Type B pancreatic cell (in vitro differentiated cells): ENCODE data around the gene RAB3IL1. TPM values are rescaled to one million over a fixed set of nuclear protein-coding genes. Genes with fewer than 3 reads are reported as not detected.

ENCODE experiments used
- DNase-seq: peaks from one replicate; pipeline ENCODE4 v3.0.0; 2021; ENCODE audit warnings: mixed read lengths; ENCODE audit not compliant: unreplicated experiment; ENCODE audit errors: extremely low spot score
- H3K27ac Mint-ChIP-seq: 2 replicates; pipeline ENCODE4 v1.8.0; 2021; ENCODE audit warnings: mild to moderate bottlenecking, mixed read lengths
- H3K27me3 Mint-ChIP-seq: 2 replicates; pipeline ENCODE4 v1.8.0; 2021; ENCODE audit warnings: mixed read lengths
- H3K36me3 Mint-ChIP-seq: 2 replicates; pipeline ENCODE4 v1.8.0; 2021; ENCODE audit warnings: mixed read lengths
- H3K4me1 Mint-ChIP-seq: one replicate; pipeline ENCODE4 v1.8.0; 2021; ENCODE audit warnings: mixed read lengths; ENCODE audit not compliant: unreplicated experiment
- H3K4me3 Mint-ChIP-seq: 2 replicates; pipeline ENCODE4 v1.8.0; 2021; ENCODE audit warnings: mild to moderate bottlenecking, mixed read lengths
- H3K9me3 Mint-ChIP-seq: 2 replicates; pipeline ENCODE4 v1.8.0; 2021; ENCODE audit warnings: mixed read lengths
- microRNA-seq: library from miRNA; unstranded; fragments of <30 nt; microRNA quantifications from one replicate; pipeline ENCODE4, GENCODE V29; 2020
- total RNA-seq: library from RNA; stranded (reverse); gene quantifications from 2 replicates; pipeline ENCODE4 v1.2.1, GENCODE V29; 2021; ENCODE audit warnings: low replicate concordance
- TF ChIP-seq, protein P1 (sequence below): fragments of 200-600 bp; sonication (generic); conservative IDR thresholded peaks from 2 replicates; pipeline ENCODE4 v1.5.0; 2021; ENCODE audit warnings: antibody characterized with exemption, mild to moderate bottlenecking

Gene RAB3IL1
- total RNA-seq, 1 donor from 2014 or later: 16.6 TPM

DNA sequence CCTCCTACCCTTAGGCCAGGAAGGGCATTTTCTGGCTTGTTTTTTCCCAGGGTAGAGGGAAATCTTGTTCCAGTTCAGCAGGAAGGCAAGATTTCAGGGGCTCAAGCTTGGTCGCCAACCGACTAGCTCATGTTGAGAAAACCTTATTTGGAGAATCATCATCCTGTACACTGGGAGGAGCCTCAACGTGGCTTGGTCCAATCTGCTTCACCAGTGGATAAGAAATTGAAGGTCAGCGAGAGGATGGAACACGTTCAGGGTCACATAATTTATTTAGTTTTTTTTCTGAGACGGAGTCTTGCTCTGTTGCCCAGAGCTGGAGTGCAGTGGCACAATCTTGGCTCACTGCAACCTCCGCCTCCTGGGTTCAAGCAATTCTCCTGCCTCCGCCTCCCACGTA, 68.7 kb downstream of the RAB3IL1 start:
- Mint-ChIP-seq H3K4me3 (no peak overlapping the region), H3K9me3 (no peaks in the 10 kb centered on the region), H3K36me3 (peaks cover 23% of the 10 kb centered on the region), H3K27ac (no peak overlapping the region), H3K27me3 (no peaks in the 10 kb centered on the region), H3K4me1 (peaks cover 3% of the 10 kb centered on the region)
- TF ChIP-seq, protein P1, sequence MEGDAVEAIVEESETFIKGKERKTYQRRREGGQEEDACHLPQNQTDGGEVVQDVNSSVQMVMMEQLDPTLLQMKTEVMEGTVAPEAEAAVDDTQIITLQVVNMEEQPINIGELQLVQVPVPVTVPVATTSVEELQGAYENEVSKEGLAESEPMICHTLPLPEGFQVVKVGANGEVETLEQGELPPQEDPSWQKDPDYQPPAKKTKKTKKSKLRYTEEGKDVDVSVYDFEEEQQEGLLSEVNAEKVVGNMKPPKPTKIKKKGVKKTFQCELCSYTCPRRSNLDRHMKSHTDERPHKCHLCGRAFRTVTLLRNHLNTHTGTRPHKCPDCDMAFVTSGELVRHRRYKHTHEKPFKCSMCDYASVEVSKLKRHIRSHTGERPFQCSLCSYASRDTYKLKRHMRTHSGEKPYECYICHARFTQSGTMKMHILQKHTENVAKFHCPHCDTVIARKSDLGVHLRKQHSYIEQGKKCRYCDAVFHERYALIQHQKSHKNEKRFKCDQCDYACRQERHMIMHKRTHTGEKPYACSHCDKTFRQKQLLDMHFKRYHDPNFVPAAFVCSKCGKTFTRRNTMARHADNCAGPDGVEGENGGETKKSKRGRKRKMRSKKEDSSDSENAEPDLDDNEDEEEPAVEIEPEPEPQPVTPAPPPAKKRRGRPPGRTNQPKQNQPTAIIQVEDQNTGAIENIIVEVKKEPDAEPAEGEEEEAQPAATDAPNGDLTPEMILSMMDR: no peak
- no peak for DNase-seq

DNA sequence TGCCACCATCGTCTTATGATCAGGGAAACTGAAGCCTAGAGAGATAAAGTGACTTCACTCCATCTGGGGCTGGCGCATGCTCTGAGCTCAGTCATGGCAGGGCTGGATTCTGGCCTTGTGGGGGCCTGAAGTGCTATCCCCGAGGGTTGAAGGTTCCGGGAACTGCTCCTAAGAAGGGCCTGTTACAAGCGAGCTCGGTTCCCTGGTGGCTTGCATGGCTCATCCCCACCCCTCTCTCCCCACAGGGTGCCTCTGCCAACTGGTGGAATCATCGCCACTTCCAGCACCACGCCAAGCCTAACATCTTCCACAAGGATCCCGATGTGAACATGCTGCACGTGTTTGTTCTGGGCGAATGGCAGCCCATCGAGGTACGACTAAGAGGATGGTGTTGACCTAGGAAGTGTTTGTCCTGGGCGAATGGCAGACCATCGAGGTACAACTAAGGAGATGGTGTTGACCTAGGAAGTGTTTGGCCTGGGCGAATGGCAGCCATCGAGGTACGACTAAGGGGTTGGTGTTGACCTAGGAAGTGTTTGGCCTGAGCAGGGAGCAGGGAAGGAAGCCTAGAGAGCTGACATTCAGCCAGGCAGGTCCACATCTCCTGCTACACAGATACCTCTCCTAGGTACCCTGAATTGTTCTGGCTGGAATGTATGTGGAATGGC, 69.3 kb downstream of the RAB3IL1 start:
- H3K36me3 Mint-ChIP-seq: peaks cover 23% of the 10 kb centered on the region
- H3K4me1 Mint-ChIP-seq: peaks cover 3% of the 10 kb centered on the region
- no peaks in the 10 kb centered on the region for H3K27me3 Mint-ChIP-seq
- H3K27ac Mint-ChIP-seq: peak overlapping the region; percentile 39
- TF ChIP-seq, protein P1: no peak
- no peak overlapping the region for H3K4me3 Mint-ChIP-seq
- no peak for DNase-seq
- H3K9me3 Mint-ChIP-seq: no peaks in the 10 kb centered on the region

Small RNA genes within 50 kb of the gene (microRNA-seq; reads per million reads assigned to microRNA genes)
- not detected for gene MIR6746

Other genes with a start within 250 kb of the RAB3IL1 start
- 5.5 and 7.8 TPM in 2 replicates for gene DAGLA, start 237.2 kb downstream of the RAB3IL1 start, total RNA-seq
- 29.6 and 62.1 TPM in 2 replicates for gene MYRF, start 164.9 kb downstream of the RAB3IL1 start, total RNA-seq
- gene TMEM258, start 125.0 kb downstream of the RAB3IL1 start, total RNA-seq: 158 and 162 TPM in 2 replicates
- gene FEN1, start 124.7 kb downstream of the RAB3IL1 start, total RNA-seq: 27.7 and 44.6 TPM in 2 replicates
- 34.2 and 90.0 TPM in 2 replicates for gene FADS1, start 100.6 kb downstream of the RAB3IL1 start, total RNA-seq
- 127 and 205 TPM in 2 replicates for gene FADS2, start 89.3 kb downstream of the RAB3IL1 start, total RNA-seq
- 4.4 and 10.0 TPM in 2 replicates for gene FADS3, start 26.0 kb downstream of the RAB3IL1 start, total RNA-seq
- gene BEST1, start 32.8 kb upstream of the RAB3IL1 start, total RNA-seq: 0.14 and 0.31 TPM in 2 replicates
- gene FTH1, start 50.1 kb upstream of the RAB3IL1 start, total RNA-seq: 1,346 and 2,108 TPM in 2 replicates
- gene INCENP, start 206.4 kb upstream of the RAB3IL1 start, total RNA-seq: 38.8 and 96.7 TPM in 2 replicates